ENCODE results near the gene GNG2.

- TF ChIP-seq, protein P1, sequence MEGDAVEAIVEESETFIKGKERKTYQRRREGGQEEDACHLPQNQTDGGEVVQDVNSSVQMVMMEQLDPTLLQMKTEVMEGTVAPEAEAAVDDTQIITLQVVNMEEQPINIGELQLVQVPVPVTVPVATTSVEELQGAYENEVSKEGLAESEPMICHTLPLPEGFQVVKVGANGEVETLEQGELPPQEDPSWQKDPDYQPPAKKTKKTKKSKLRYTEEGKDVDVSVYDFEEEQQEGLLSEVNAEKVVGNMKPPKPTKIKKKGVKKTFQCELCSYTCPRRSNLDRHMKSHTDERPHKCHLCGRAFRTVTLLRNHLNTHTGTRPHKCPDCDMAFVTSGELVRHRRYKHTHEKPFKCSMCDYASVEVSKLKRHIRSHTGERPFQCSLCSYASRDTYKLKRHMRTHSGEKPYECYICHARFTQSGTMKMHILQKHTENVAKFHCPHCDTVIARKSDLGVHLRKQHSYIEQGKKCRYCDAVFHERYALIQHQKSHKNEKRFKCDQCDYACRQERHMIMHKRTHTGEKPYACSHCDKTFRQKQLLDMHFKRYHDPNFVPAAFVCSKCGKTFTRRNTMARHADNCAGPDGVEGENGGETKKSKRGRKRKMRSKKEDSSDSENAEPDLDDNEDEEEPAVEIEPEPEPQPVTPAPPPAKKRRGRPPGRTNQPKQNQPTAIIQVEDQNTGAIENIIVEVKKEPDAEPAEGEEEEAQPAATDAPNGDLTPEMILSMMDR (conservative IDR thresholded peaks at IDR 0.05; ENCODE audit: low read depth in 2 of 2): no peak
- TF ChIP-seq REST (IDR thresholded peaks at IDR 0.05; ENCODE audit: unreplicated experiment) (no peak), POLR2AphosphoS5 (IDR thresholded peaks at IDR 0.05; ENCODE audit: low read depth) (no peak), JUNB (IDR thresholded peaks at IDR 0.05; ENCODE audit: unreplicated experiment) (no peak), STAT1 (IDR thresholded peaks at IDR 0.05; ENCODE audit: unreplicated experiment) (no peak)
These were observed 41.5 kb upstream of the GNG2 start for GRCh38 chr14:51818748-51819380.
